ENCODE measurements around the gene L1CAM. TPM values are rescaled to one million over a fixed set of nuclear protein-coding genes. Genes with fewer than 3 reads are reported as not detected.

L1CAM gene
- total RNA-seq, 1 donor from 2014 or later, result 24.6 TPM

- no peak for DNase-seq (ENCODE audit: low read depth)
These were observed 6.1 kb downstream of the L1CAM start for GRCh38 chrX:153879741-153880439.

DNA sequence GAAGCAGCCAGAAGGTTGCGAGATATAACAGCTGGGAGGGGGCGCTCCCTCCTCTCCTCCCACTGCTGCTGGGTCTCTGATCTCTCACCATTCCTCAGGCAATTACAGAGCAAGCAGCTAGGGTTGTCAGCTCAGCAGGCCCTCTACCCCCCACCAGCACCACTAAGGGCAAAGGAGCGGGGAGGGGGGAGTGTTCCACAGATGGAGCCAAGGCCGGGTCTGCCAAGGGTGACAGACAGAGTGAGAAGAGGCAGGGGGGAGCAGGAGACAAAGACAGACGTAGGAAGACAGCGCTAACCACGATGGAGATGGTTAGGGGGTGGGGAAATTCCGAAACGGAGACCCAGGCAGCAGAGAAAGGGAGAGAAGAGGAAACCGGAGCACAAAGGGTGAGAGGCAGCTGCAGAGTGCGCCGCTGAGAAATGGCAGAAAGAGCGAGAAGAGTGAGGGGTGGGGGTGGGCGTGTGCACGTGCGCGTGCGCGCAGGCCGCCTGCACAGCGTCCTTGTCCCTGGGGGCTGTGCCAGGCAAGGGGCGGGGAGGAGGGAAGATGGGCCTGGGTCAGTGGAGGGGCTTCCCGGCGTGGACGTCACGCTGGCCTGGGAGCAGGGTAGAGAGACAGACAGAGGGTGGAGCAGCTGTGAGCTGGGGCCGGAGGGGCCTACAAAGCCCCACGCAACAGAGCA lies 6.9 kb downstream of the L1CAM start:
- DNase-seq (ENCODE audit: low read depth), result no peak

- DNase-seq (ENCODE audit: low read depth), result no peak
These were observed 7.6 kb downstream of the L1CAM start for GRCh38 chrX:153878345-153878744.

GRCh38 chrX:153877571-153878261 lies 8.3 kb downstream of the L1CAM start:
- no peak for DNase-seq (ENCODE audit: low read depth)

GRCh38 chrX:153876112-153876491 lies 9.9 kb downstream of the L1CAM start:
- DNase-seq (ENCODE audit: low read depth), result no peak

DNA sequence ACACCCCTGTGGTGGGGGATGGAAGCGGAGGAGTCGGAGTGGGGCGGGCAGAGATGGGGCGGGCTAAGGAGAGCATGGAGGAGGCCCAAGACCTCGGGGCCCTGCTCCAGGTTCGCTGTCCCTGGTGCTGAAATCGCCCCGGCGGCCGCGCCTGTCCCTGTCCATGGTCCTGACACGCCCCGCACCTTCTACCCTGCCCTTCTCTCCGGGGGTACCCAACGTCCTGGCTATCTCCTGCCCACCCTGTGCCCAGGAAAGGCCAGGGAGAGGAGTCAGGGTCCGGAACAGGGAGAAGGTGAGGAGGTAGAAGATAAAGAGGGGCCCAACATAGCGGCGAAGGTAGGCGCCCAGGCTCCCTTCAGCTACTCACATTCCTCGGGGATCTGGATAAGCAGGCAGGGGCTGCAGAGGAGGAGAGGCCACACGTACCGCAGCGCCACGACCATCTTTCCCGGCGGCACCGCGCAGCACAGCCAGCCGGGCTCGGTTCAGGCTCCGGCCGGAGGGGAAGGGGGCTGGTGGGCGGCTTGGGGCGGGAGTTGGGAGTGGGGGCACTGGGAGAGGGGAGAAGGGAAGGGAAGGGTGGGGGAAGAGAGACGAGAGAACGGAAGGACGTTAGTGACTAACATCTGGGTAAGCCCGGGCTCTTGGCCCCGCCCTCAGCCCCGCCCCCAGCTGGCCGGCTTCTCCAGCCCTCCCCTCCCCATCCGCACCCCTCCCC lies 10.4 kb downstream of the L1CAM start:
- peak; percentile 31 for DNase-seq (ENCODE audit: low read depth)

GRCh38 chrX:153874366-153875125 lies 11.4 kb downstream of the L1CAM start:
- DNase-seq (ENCODE audit: low read depth), result no peak

- DNase-seq (ENCODE audit: low read depth), result no peak
These were observed 11.9 kb downstream of the L1CAM start for GRCh38 chrX:153874085-153874365.

DNA sequence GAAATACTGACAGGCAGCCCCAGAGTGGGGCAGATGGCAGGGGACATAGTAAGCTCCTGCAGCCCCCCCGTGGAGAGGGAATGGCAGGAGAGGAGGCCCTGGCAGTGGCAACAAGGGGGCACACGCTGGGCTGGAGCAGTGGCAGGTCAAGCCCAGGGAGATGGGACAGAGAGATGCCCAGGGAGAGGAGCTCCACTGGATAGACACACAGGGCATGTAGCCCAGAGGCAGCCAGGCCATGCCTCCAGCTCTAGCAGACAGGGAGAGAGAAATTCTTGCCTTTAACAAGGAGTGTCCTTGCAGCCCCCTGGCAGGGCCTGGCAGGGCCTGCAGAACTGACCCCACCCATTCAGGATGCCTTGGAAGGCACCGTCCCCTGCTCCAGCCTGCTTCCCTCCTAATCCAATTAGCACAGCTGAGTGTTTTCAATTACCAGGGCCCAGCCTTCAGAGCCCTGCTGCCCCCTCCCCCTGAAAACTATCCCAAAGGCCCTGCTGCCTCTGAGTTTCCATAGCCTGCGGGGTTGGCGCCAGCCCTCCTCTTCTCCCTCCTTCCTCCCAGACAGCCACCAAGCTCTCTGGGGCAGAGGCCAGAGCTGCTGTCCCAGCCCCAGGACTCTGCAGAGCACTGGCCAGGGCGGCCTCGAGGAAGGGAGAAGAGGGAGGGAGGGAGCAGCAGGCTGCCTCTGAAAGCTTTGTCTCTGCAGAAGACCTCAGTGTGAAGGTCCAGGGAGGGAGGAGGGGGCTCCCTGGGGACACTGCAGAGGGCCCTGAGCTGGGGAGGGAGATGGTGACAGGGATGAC lies 12.5 kb downstream of the L1CAM start:
- DNase-seq (ENCODE audit: low read depth), result no peak

- DNase-seq (ENCODE audit: low read depth), result peak; percentile 59
These were observed 13.8 kb downstream of the L1CAM start for GRCh38 chrX:153871946-153872878.

DNA sequence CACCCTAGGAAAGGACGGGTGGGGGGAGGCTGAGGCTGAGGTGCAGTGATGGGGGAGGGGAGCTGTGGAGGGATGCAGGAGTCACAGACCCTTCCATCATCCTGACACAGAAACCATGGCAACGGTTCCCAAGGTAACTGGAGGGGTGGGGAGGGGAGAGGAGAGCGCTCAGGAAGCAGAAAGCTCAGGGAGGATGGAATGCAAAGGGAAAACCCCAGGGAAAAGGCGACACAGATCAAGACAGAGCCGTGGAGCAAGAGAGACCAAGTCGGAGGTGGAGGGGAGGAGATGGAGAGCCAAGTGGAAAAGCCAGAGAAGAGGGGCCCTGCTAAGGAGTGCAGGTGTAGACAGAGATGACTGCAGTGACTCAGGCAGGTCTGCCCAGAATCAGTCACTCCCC lies 14.5 kb downstream of the L1CAM start:
- no peak for DNase-seq (ENCODE audit: low read depth)

DNA sequence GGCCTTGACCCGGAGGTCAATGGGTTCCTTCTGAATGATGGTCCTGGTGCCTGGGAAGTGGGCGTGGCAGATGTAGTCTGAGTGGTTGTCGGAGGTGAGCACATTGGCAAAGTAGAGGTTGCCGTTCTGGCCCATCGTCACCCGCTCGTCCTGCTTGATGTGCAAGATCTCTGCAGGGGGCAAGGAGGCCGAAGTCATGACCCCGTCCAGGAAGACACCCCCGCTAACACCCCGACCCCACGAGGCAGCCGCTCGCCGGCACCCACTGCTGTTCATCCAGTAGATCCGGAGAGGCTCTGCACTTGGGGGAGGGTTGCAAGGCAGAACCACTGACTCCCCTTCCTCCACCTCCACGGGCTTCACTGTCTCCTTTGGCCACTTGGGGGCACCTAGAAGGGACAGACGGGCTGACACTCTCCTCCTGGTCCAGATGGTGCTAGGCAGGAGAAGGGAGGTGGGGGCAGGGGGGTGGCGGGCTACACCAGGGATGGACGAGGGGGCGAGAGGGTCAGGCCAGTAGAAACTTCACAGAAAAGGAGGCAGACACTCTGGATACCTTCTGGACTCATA lies 15.1 kb downstream of the L1CAM start:
- no peak for DNase-seq (ENCODE audit: low read depth)

GRCh38 chrX:153870288-153870690 lies 15.7 kb downstream of the L1CAM start:
- DNase-seq (ENCODE audit: low read depth), result no peak

DNA sequence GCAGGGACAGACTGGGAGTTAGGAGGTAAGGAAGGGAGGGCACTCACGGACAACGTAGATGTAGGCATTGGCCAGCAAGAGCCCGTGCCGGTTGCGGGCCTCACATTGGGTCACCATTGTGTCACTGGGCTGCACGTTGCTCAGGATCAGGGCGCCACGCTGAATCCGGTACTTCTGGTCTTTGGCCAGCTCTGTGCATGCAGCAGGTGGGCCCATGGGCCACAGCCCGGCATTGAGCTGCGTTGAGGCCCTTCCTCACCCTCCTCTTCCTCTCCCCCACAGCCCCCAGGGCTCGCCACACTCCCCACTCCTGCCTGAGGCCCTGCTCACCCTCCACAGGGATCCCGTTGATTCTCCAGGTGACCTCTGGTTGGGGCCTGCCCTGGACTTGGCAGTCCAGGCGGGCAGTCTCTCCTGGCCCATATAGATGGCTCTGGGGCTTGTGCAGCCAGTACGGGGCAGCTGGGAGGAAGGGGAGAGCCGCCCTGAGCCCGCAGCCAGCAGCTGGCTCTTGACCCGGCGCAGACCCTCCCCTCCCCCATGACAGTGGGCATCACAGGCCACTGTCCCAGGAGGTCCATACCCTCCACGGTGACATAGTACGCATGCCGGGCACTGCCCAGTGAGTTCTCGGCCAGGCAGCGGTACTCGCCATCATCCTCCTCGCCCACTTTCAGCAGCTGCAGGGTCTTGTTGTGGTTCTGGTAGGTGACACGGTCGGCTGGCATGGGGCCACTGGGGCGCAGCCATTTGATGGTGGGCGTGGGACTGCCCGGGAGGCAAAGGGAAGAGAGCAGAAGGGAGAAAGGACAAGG lies 16.3 kb downstream of the L1CAM start:
- no peak for DNase-seq (ENCODE audit: low read depth)

DNA sequence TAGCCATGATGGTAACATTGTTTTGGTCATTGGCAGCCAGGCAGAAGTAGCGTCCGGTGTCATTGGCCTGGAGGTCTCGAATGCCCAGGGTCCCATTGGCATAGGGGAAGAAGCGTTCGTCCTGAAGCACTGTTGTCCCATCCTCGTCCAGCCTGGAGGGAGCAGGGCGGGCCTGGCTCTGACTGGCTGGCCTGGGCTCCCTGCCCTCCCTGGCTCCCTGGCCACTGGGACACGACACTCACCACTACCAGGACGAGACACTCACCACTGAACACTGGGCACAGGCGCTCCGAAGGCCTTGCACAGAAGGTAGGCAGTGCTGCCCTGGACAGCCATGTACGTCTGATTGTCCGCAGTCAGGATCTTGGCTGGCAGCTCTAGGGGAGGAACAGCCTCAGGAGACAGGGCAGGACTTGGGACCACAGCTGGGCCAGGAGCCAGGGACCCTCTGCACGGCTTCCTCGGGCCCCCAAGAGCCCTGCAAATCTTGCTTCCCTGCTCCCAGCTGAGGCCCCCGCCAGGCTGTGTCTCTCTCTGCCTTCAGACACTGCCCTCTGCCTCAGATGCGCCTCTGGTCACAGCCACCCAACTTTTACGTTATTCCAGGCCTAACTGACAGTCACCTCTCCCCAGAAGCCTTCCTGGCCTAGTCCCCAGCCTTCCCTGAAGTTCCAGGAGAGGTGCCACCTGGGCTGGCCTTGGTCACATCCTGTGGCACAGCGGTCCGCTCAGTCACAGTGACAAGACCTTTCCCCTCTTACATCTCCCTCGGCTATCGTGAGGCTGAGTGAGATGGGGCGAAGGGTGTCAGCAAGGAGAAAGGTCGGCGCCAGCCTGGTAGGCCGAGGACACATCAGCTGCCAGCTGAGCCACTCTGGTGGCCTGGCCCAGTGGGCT lies 17.1 kb downstream of the L1CAM start:
- DNase-seq (ENCODE audit: low read depth), result no peak

- no peak for DNase-seq (ENCODE audit: low read depth)
These were observed 18.3 kb downstream of the L1CAM start for GRCh38 chrX:153867671-153868070.

DNA sequence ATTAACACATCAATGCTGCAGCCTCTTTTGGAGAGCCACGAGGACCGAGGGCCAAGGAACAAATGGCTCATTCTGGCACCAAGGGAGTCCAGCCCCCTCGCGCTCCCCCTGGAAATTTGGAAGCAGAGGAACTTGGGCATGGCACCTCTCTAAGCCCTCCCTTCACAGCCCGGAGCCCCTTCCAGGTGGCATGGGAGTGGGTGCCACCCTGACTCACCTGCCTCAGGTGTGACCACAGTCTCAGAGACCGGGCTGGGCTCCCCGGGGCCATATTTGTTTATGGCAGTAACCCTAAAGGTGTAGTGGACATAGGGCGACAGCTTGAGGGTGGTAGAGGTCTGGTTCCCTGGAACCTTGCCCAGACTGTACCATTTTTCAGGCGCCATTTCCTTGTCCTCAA lies 18.8 kb downstream of the L1CAM start:
- no peak for DNase-seq (ENCODE audit: low read depth)

All from myocyte (in vitro differentiated cells).